Activated CD8-positive, alpha-beta T cell treated with anti-CD3 and anti-CD28 coated beads for 36 hours (primary cell): ENCODE data around the gene ARMC9. TPM values are rescaled to one million over a fixed set of nuclear protein-coding genes. Genes with fewer than 3 reads are reported as not detected.

Experiments
- ATAC-seq: fragments of 200-7000 bp; cut with Tn5 transposase; one replicate; pipeline ENCODE4 v1.10.0; 2021; ENCODE audit warnings: mild to moderate bottlenecking, moderate library complexity
- CTCF ChIA-PET: fragments of 350-600 bp; sonication (Branson Sonifier 250); formaldehyde crosslinking; loops from one replicate; lab custom pipeline; 2021; ENCODE audit warnings: antibody characterized with exemption; lab: Charles Lee
- POLR2A ChIA-PET: fragments of 350-600 bp; sonication (Branson Sonifier 250); formaldehyde crosslinking; loops from one replicate; lab custom pipeline; 2021; ENCODE audit warnings: antibody characterized with exemption; lab: Charles Lee
- DNase-seq: peaks from one replicate; pipeline ENCODE4 v3.0.0-alpha.2; 2020
- H3K27ac Mint-ChIP-seq: one replicate; pipeline ENCODE4 v1.8.0; 2021; ENCODE audit warnings: mild to moderate bottlenecking, mixed read lengths
- H3K27me3 Mint-ChIP-seq: one replicate; pipeline ENCODE4 v1.8.0; 2021; ENCODE audit warnings: mixed read lengths
- H3K36me3 Mint-ChIP-seq: one replicate; pipeline ENCODE4 v1.8.0; 2021; ENCODE audit warnings: low read depth, mixed read lengths
- H3K4me1 Mint-ChIP-seq: one replicate; pipeline ENCODE4 v1.8.0; 2021; ENCODE audit warnings: low read depth, mixed read lengths
- H3K4me3 Mint-ChIP-seq: one replicate; pipeline ENCODE4 v1.8.0; 2021; ENCODE audit warnings: mild to moderate bottlenecking, moderate library complexity, mixed read lengths
- H3K9me3 Mint-ChIP-seq: one replicate; pipeline ENCODE4 v1.8.0; 2021; ENCODE audit warnings: mixed read lengths
- intact Hi-C: fragments of 100-400 bp; cut with micrococcal nuclease; formaldehyde crosslinking; loops from one replicate; pipeline ENCODE4 v1.10.0; 2022
- total RNA-seq, 2 experiments: library from RNA; stranded (reverse); gene quantifications; one replicate each; pipeline ENCODE4 v1.2.3, GENCODE V29; 2021
- TF ChIP-seq, protein P1 (sequence below): fragments of 200-600 bp; IDR thresholded peaks from one replicate; pipeline ENCODE4 v1.8.0; 2022; ENCODE audit warnings: antibody characterized with exemption, mild to moderate bottlenecking

The ARMC9 gene
- total RNA-seq, 2 experiments from 2014 or later = 2.0 to 2.2 TPM

GRCh38 chr2:231332872-231333500 lies 134.6 kb downstream of the ARMC9 start:
- H3K36me3 Mint-ChIP-seq = no peaks in the 10 kb centered on the region
- POLR2A ChIA-PET = no interaction called here
- TF ChIP-seq, protein P1, sequence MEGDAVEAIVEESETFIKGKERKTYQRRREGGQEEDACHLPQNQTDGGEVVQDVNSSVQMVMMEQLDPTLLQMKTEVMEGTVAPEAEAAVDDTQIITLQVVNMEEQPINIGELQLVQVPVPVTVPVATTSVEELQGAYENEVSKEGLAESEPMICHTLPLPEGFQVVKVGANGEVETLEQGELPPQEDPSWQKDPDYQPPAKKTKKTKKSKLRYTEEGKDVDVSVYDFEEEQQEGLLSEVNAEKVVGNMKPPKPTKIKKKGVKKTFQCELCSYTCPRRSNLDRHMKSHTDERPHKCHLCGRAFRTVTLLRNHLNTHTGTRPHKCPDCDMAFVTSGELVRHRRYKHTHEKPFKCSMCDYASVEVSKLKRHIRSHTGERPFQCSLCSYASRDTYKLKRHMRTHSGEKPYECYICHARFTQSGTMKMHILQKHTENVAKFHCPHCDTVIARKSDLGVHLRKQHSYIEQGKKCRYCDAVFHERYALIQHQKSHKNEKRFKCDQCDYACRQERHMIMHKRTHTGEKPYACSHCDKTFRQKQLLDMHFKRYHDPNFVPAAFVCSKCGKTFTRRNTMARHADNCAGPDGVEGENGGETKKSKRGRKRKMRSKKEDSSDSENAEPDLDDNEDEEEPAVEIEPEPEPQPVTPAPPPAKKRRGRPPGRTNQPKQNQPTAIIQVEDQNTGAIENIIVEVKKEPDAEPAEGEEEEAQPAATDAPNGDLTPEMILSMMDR = no peak
- H3K9me3 Mint-ChIP-seq = no peaks in the 10 kb centered on the region
- H3K4me1 Mint-ChIP-seq = no peaks in the 10 kb centered on the region
- no peak overlapping the region for H3K4me3 Mint-ChIP-seq
- no peak for DNase-seq
- ATAC-seq = no peak
- H3K27me3 Mint-ChIP-seq = no peaks in the 10 kb centered on the region
- intact Hi-C loops = no loop called here
- CTCF ChIA-PET = no interaction called here
- H3K27ac Mint-ChIP-seq = no peak overlapping the region

DNA sequence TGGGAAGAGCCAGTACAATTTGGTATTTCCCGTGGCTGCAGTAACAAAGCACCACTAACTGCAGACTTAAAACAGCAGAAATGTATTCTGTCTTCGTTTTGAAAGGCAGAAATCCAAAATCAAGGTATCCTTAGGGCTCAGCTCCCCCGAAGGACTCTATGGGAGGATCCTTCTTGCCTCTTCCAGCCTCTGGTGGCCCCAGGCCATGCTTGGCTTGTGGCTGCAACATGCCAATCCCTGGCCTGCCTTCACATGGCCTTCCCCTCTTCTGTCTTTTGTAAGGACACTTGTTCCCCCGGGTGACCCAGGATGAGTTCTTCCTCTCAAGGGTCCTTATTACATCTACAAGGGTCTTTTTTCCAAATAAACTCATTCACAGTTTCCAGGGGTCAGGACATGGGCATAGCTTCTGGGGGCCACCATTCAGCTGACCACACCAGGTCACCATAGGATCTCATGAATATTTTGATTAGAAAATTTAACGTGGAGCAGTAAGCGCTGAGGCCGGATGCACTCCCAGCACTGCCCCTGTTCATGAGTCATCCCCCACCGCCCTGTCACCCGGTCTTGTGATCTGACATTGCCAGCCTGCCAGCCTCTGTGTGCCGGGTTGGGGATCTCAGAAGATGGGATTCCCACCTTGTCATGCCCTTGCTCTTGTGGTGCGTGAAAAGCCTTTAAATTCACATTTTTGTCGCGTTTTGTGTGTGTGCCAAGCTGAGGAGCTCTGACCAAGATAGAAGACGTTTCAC lies 135.9 kb downstream of the ARMC9 start:
- no peak overlapping the region for H3K27ac Mint-ChIP-seq
- ChIA-PET CTCF (interaction anchor here (1.2 to 1.3 kb wide), 2 partner anchors 37 to 72 kb away, joined by 3 to 4 read pairs; no protein-coding TSS in a partner anchor), POLR2A (no interaction called here)
- H3K9me3 Mint-ChIP-seq = no peaks in the 10 kb centered on the region
- H3K27me3 Mint-ChIP-seq = no peaks in the 10 kb centered on the region
- ATAC-seq (no peak), DNase-seq (no peak)
- H3K4me1 Mint-ChIP-seq = no peaks in the 10 kb centered on the region
- H3K36me3 Mint-ChIP-seq = no peaks in the 10 kb centered on the region
- no peak overlapping the region for H3K4me3 Mint-ChIP-seq
- intact Hi-C loops = no loop called here
- TF ChIP-seq, protein P1 = no peak

DNA sequence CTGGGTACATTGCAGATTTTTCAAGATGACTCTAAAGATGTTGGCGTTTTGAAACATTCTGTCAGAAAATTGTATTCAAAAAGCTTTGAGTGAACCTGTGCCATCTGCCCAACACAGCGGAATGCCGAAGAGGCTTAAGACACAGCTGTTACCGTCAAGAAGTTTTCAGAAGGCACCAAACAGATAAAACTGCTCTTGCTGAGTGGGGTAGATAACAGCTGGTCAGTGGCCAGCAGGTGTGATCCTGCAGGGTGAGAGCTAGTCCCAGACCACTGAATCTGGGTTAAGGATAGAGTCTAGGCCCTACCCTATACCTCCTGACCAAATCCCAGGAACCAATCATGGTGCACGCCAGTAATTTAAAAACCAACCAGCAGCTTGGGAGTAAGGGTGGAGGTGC lies 136.6 kb downstream of the ARMC9 start:
- no peaks in the 10 kb centered on the region for H3K4me1 Mint-ChIP-seq
- CTCF ChIA-PET = interaction anchor here (1.2 to 1.3 kb wide), 2 partner anchors 38 to 72 kb away, joined by 3 to 4 read pairs; no protein-coding TSS in a partner anchor
- H3K36me3 Mint-ChIP-seq = no peaks in the 10 kb centered on the region
- H3K4me3 Mint-ChIP-seq = no peak overlapping the region
- no peak overlapping the region for H3K27ac Mint-ChIP-seq
- POLR2A ChIA-PET = interaction anchor here (0.8 to 1.0 kb wide), 2 partner anchors 9 to 25 kb away, joined by 3 read pairs; no protein-coding TSS in a partner anchor
- TF ChIP-seq, protein P1 = no peak
- no peaks in the 10 kb centered on the region for H3K9me3 Mint-ChIP-seq
- ATAC-seq (no peak), DNase-seq (no peak)
- no peaks in the 10 kb centered on the region for H3K27me3 Mint-ChIP-seq
- intact Hi-C loops = no loop called here

- ChIA-PET CTCF (interaction anchor here (1.0 to 1.3 kb wide), 3 partner anchors 38 to 76 kb away, joined by 3 to 4 read pairs (median 3); no protein-coding TSS in a partner anchor), POLR2A (interaction anchor here (0.8 to 1.0 kb wide), 2 partner anchors 9 to 24 kb away, joined by 3 read pairs; no protein-coding TSS in a partner anchor)
- TF ChIP-seq, protein P1 = no peak
- Mint-ChIP-seq H3K4me1 (no peaks in the 10 kb centered on the region), H3K4me3 (no peak overlapping the region), H3K27me3 (no peaks in the 10 kb centered on the region), H3K27ac (no peak overlapping the region), H3K36me3 (no peaks in the 10 kb centered on the region), H3K9me3 (no peaks in the 10 kb centered on the region)
- intact Hi-C loops = no loop called here
- no peak for ATAC-seq
- no peak for DNase-seq
These were observed 137.2 kb downstream of the ARMC9 start for GRCh38 chr2:231335591-231335990.

DNA sequence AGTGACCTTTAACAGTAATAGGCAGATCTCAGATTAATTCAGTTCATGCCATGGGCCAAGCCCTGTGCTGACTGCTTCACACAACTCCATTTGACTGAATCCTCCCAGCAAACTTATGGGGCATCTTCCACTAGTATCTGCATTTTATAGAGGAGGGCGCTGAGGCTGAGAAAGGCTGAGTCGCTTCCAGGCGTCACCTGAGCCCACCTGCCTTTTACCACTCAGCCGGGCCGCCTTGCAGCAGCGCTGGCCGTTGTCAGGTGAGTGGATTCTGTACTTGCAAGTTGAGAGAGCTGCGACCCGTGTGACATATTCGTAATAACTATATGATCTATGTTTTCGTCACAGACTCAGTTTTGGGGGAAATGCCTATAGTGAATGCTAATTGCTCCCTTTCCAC lies 137.8 kb downstream of the ARMC9 start:
- H3K4me3 Mint-ChIP-seq = no peak overlapping the region
- intact Hi-C loops = no loop called here

More for the DNA sequence above, 137.8 kb downstream of the ARMC9 start:
- CTCF ChIA-PET = interaction anchor here (1.0 kb wide), 1 partner anchor 75 kb away, joined by 3 read pairs; no protein-coding TSS in a partner anchor
- ATAC-seq (no peak), DNase-seq (no peak)
- TF ChIP-seq, protein P1 = no peak
- Mint-ChIP-seq H3K36me3 (no peaks in the 10 kb centered on the region), H3K4me1 (no peaks in the 10 kb centered on the region), H3K9me3 (no peaks in the 10 kb centered on the region), H3K27ac (no peak overlapping the region), H3K27me3 (no peaks in the 10 kb centered on the region)
- POLR2A ChIA-PET = no interaction called here
